Measurements from ENCODE around the gene HIF3A.

The HIF3A gene

GRCh38 chr19:46351241-46352041 lies 54.6 kb downstream of the HIF3A start:
- H3K4me3 ChIP-seq (ENCODE audit: low read depth, low read length) = no peak overlapping the region
- TF ChIP-seq, protein P1, sequence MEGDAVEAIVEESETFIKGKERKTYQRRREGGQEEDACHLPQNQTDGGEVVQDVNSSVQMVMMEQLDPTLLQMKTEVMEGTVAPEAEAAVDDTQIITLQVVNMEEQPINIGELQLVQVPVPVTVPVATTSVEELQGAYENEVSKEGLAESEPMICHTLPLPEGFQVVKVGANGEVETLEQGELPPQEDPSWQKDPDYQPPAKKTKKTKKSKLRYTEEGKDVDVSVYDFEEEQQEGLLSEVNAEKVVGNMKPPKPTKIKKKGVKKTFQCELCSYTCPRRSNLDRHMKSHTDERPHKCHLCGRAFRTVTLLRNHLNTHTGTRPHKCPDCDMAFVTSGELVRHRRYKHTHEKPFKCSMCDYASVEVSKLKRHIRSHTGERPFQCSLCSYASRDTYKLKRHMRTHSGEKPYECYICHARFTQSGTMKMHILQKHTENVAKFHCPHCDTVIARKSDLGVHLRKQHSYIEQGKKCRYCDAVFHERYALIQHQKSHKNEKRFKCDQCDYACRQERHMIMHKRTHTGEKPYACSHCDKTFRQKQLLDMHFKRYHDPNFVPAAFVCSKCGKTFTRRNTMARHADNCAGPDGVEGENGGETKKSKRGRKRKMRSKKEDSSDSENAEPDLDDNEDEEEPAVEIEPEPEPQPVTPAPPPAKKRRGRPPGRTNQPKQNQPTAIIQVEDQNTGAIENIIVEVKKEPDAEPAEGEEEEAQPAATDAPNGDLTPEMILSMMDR (IDR thresholded peaks at IDR 0.05; ENCODE audit: borderline replicate concordance, insufficient read depth, low read depth, low read length) = no peak

DNA sequence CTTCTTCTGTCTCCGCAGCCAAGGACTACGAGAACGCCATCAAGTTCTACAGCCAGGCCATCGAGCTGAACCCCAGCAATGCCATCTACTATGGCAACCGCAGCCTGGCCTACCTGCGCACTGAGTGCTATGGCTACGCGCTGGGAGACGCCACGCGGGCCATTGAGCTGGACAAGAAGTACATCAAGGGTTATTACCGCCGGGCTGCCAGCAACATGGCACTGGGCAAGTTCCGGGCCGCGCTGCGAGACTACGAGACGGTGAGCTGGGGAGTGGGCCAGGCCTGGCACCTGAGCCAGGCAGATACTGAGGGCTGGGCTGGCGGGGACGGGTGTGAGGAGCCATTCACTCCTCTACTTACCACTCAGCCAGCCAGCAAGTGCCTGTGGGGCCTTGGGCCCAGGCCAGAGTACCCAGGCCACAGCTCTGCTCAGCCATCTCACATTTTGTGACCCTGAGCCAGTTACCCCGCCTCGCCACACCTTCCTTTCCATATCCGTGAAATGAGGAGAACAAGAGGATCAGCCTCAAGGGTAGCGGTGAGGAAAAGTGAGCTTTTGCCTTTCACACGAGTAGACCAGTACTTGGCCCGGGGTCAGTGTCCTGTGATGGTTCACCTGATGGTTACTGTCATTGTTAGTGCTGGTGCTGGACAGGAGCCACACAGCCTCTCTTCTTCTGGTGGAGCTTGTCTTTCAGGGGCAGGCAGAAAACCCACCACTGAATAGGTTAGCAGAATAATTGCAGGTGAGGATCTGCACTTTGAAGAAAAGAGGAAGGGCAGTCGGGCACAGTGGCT lies 57.1 kb downstream of the HIF3A start:
- no peak overlapping the region for H3K4me3 ChIP-seq (ENCODE audit: low read depth, low read length)
- TF ChIP-seq, protein P1 (IDR thresholded peaks at IDR 0.05; ENCODE audit: borderline replicate concordance, insufficient read depth, low read depth, low read length) = no peak

DNA sequence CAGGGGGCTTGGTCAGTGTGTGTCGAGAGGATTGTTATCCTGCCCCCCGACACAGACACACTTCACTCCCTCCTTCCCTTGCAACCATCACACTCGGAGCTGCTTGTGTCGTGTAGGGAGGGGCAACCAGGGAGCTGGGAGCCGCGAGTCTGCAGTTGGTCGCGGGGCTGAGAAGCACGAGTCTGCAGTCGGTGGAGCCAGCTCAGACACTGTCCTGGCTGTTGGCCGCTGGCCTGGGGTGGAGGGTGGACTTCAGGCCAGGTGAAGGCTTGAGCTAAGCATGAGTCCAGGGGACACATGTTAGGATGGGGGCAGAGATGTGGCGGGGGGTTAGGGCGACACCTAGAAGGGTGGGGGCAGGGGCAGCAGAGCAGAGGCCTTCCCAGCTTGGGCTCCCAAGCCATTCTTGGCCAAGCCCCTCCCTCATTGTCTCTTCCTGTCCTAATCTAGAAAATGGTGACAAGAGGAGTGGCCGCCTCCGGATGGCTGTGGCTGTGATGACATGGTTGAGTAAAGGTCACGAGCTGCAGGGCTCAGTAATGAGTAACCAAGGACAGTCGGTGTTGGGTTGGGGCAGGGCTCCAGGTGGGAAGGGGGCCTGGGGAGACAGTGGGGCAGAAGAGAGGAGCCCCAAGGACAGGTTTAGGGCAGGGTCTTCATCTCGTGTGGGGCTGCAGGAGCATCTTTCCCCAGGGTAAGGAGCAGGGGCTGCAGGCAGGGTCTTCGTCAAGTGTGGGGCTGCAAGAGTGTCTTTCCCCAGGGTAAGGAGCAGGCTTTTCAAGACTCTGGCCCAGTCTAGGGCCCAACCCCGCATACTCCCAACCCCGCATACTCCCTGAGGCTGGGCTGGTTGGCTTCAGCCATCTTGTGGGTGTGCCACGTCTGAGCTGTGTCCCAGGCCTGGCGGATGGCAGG lies 58.6 kb downstream of the HIF3A start:
- H3K4me3 ChIP-seq (ENCODE audit: low read depth, low read length) = no peak overlapping the region
- TF ChIP-seq, protein P1 (IDR thresholded peaks at IDR 0.05; ENCODE audit: borderline replicate concordance, insufficient read depth, low read depth, low read length) = no peak

DNA sequence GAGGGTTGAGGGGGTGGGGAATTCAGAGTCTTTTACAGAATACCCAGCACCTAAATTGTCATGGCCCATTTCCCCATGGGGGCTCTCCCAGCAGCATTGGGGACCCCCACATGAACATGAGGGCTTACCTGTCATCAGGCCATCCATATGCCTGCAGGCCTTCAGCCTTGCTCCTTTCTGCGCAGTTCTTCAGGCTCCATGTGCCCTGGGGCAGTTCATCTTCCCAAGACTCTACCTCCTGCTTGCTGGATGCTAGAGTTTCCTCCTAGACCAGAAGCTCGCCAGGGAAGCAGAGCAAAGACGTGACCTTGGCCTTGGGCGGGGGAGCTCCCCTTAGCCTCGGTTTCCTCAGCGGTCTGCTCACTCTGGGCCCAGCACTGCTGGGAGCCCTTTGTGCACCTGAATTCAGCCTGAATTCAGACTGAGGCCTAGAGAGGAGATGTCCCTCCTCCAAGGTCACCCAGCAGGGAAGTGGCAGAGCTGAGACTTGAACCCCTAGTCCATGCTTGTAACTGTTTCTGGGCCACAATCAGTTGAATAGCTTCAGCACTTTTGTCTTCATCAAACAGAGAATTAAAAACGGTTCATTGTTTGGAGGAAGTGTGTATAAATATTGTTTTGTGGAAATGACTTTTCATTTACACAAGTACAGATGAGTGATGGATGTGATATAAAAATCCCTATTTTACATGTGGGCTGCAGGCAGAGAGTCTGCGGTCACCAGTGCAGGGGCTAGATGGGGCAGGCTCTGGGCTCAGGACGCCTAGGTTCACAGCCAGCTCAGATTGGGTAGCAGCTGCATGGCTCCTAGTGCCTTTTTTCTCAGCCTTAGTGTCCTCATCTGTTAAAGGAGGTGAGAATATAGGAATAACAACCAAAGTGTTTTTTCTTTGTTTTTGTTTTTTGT lies 59.6 kb downstream of the HIF3A start:
- no peak overlapping the region for H3K4me3 ChIP-seq (ENCODE audit: low read depth, low read length)
- TF ChIP-seq, protein P1 (IDR thresholded peaks at IDR 0.05; ENCODE audit: borderline replicate concordance, insufficient read depth, low read depth, low read length) = no peak

DNA sequence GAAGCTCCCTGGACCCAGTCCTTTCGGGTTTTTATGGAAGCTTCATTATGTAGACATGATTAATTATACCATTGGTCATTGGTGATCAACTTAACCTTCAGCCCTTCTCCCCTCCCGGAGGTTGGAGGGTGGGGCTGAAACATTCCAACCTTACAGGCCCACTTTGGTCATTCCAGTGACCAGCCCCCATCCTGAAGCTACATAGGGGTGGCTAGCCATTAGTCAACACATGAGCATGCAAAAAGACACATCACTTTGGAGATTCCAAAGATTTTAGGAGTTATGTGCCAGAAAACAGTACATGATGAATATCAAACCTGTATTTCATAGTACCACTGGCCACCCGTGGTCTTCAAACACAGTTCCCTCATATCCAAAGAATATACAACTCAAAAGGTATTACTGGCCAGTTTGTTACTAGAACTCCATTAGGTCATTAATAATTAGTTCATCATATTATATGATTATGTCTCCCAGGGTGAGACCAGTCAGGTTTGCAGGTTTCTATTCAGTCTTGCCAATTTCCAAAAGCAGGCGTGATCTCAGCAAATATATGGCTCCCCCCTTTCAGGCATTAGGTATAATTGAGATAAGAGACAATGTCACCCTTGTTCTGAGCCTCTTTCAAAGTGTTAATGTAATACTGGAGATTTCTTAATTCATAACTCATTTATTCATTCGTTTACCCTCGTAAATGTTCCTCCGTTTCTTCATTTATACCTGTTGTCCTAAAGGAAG lies 61.2 kb downstream of the HIF3A start:
- TF ChIP-seq, protein P1 (IDR thresholded peaks at IDR 0.05; ENCODE audit: borderline replicate concordance, insufficient read depth, low read depth, low read length) = no peak
- H3K4me3 ChIP-seq (ENCODE audit: low read depth, low read length) = no peak overlapping the region

Measured in GM12875 (cell line).